Measurements from ENCODE around the gene BCCIP. TPM values are rescaled to one million over a fixed set of nuclear protein-coding genes. Genes with fewer than 3 reads are reported as not detected.

Gene BCCIP
- total and polyA plus RNA-seq, 11 donors: 31.3 to 81.0 (median 44.5) TPM

GRCh38 chr10:125838802-125839575 is 15.6 kb downstream of the BCCIP start:
- DNase-seq (no peak), ATAC-seq (peak in 1 of 4 donors; percentile 12)
- H3K36me3 ChIP-seq: peaks cover 0 to 100% (median 91%) of the 10 kb centered on the region in 9 donors

GRCh38 chr10:125840406-125840805 is 17.1 kb downstream of the BCCIP start:
- WGBS, 4 donors: 91 to 93% (median 93%) methylated on average over 9 of the region's 9 CpGs
- no peaks in the 10 kb centered on the region for H3K9me3 ChIP-seq
- H3K27ac ChIP-seq: no peak overlapping the region
- H3K4me1 ChIP-seq: peaks cover 0 to 17% (median 6%) of the 10 kb centered on the region in 12 donors
- ATAC-seq (no peak), DNase-seq (peak in 1 of 5 donors; percentile 55)
- intact Hi-C loops (cut with DNase I): no loop called here
- peaks cover 0 to 92% (median 83%) of the 10 kb centered on the region in 9 donors for H3K36me3 ChIP-seq
- TF ChIP-seq CTCF (IDR thresholded peaks at IDR 0.05) (no peak), POLR2A (IDR thresholded peaks at IDR 0.05) (no peak)
- no peaks in the 10 kb centered on the region for H3K27me3 ChIP-seq
- H3K4me3 ChIP-seq: no peak overlapping the region

More at GRCh38 chr10:125838802-125839575, 15.6 kb downstream of the BCCIP start:
- TF ChIP-seq CTCF (IDR thresholded peaks at IDR 0.05): no peak
- no peak for TF ChIP-seq POLR2A (IDR thresholded peaks at IDR 0.05)
- H3K9me3 ChIP-seq: no peaks in the 10 kb centered on the region
- H3K27me3 ChIP-seq: no peaks in the 10 kb centered on the region
- peaks cover 0 to 3% (median 0%) of the 10 kb centered on the region in 12 donors for H3K4me1 ChIP-seq
- WGBS, 4 donors: 80 to 86% (median 84%) methylated on average over 9 of the region's 9 CpGs
- no peak overlapping the region for H3K4me3 ChIP-seq
- no peak overlapping the region for H3K27ac ChIP-seq
- intact Hi-C loops (cut with DNase I): no loop called here

- Histone ChIP-seq H3K27me3 (no peaks in the 10 kb centered on the region), H3K27ac (no peak overlapping the region), H3K4me3 (no peak overlapping the region), H3K4me1 (peaks cover 0 to 19% (median 6%) of the 10 kb centered on the region in 12 donors), H3K9me3 (no peaks in the 10 kb centered on the region), H3K36me3 (peaks cover 0 to 91% (median 81%) of the 10 kb centered on the region in 9 donors)
- ATAC-seq (no peak), DNase-seq (no peak)
- TF ChIP-seq POLR2A (IDR thresholded peaks at IDR 0.05) (no peak), CTCF (IDR thresholded peaks at IDR 0.05) (no peak)
- intact Hi-C loops (cut with DNase I): no loop called here
- 91 to 98% (median 96%) methylated on average over 3 of the region's 3 CpGs for WGBS, 4 donors
These were observed 17.6 kb downstream of the BCCIP start for GRCh38 chr10:125840955-125841354.

- ATAC-seq (no peak), DNase-seq (no peak)
- intact Hi-C loops (cut with DNase I): no loop called here
- H3K27me3 ChIP-seq: no peaks in the 10 kb centered on the region
- H3K36me3 ChIP-seq: peaks cover 0 to 89% (median 78%) of the 10 kb centered on the region in 9 donors
- H3K9me3 ChIP-seq: no peaks in the 10 kb centered on the region
- H3K4me3 ChIP-seq: no peak overlapping the region
- WGBS, 4 donors: 84 to 90% (median 86%) methylated on average over 9 of the region's 9 CpGs
- TF ChIP-seq POLR2A (IDR thresholded peaks at IDR 0.05): no peak
- no peak for TF ChIP-seq CTCF (IDR thresholded peaks at IDR 0.05)
- peaks cover 0 to 27% (median 8%) of the 10 kb centered on the region in 12 donors for H3K4me1 ChIP-seq
- peak overlapping the region in 1 of 12 donors; percentile 6 for H3K27ac ChIP-seq
These were observed 20.4 kb downstream of the BCCIP start for GRCh38 chr10:125843603-125844329.
